Activated B cell treated with CpG ODN at 0.5 μM for 24 hours (primary cell): ENCODE results near the gene ARHGEF17. TPM values are rescaled to one million over a fixed set of nuclear protein-coding genes. Genes with fewer than 3 reads are reported as not detected.

Source experiments
- ATAC-seq: fragments of 200-7000 bp; cut with Tn5 transposase; one replicate; pipeline ENCODE4 v1.10.0; 2021; ENCODE audit warnings: low read depth, mild to moderate bottlenecking, moderate library complexity
- CTCF ChIA-PET: fragments of 350-600 bp; sonication (Branson Sonifier 250); formaldehyde crosslinking; loops from one replicate; lab custom pipeline; 2021; ENCODE audit warnings: antibody characterized with exemption; lab: Charles Lee
- POLR2A ChIA-PET: fragments of 350-600 bp; sonication (Branson Sonifier 250); formaldehyde crosslinking; loops from one replicate; lab custom pipeline; 2021; ENCODE audit warnings: antibody characterized with exemption; lab: Charles Lee
- DNase-seq: peaks from one replicate; pipeline ENCODE4 v3.0.0; 2022
- H3K27ac Mint-ChIP-seq: one replicate; pipeline ENCODE4 v1.8.0; 2020; ENCODE audit warnings: mixed read lengths
- H3K27me3 Mint-ChIP-seq: one replicate; pipeline ENCODE4 v1.8.0; 2021; ENCODE audit warnings: mixed read lengths
- H3K36me3 Mint-ChIP-seq: one replicate; pipeline ENCODE4 v1.8.0; 2021; ENCODE audit warnings: low read depth, mixed read lengths
- H3K4me1 Mint-ChIP-seq: one replicate; pipeline ENCODE4 v1.8.0; 2021; ENCODE audit warnings: mixed read lengths
- H3K4me3 Mint-ChIP-seq: one replicate; pipeline ENCODE4 v1.8.0; 2020; ENCODE audit warnings: mild to moderate bottlenecking, mixed read lengths
- H3K9me3 Mint-ChIP-seq: one replicate; pipeline ENCODE4 v1.8.0; 2020; ENCODE audit warnings: mixed read lengths
- CTCF ChIP-seq: fragments of 200-600 bp; IDR thresholded peaks from one replicate; pipeline ENCODE4 v1.8.0; 2022; ENCODE audit warnings: antibody characterized with exemption, mild to moderate bottlenecking
- intact Hi-C: fragments of 100-400 bp; cut with micrococcal nuclease; formaldehyde crosslinking; loops from one replicate; pipeline ENCODE4 v1.15.1; 2024
- total RNA-seq: library from RNA; stranded (reverse); gene quantifications from 2 replicates; pipeline ENCODE4 v1.2.3, GENCODE V29; 2022

The ARHGEF17 gene
- total RNA-seq, 1 donor from 2014 or later = 0.02 TPM

- ATAC-seq (no peak), DNase-seq (no peak)
- no peaks in the 10 kb centered on the region for H3K9me3 Mint-ChIP-seq
- intact Hi-C loops = no loop called here
- ChIA-PET POLR2A (interaction anchor here (0.5 kb wide), 1 partner anchor 144 kb away, joined by 3 read pairs; no protein-coding TSS in a partner anchor), CTCF (interaction anchor here (1.7 to 9.2 kb wide), 3 partner anchors 51 to 258 kb away, joined by 6 to 66 read pairs (median 9); no protein-coding TSS in a partner anchor)
- TF ChIP-seq CTCF = no peak
- no peaks in the 10 kb centered on the region for H3K27me3 Mint-ChIP-seq
- H3K4me3 Mint-ChIP-seq = no peak overlapping the region
- H3K27ac Mint-ChIP-seq = no peak overlapping the region
- peaks cover 4% of the 10 kb centered on the region for H3K4me1 Mint-ChIP-seq
- peaks cover 45% of the 10 kb centered on the region for H3K36me3 Mint-ChIP-seq
These were observed 93.3 kb downstream of the ARHGEF17 start for GRCh38 chr11:73401217-73401923.

GRCh38 chr11:73401924-73402833 is 94.1 kb downstream of the ARHGEF17 start:
- ChIA-PET CTCF (interaction anchor here (1.0 to 9.2 kb wide), 5 partner anchors 13 to 259 kb away, joined by 3 to 66 read pairs (median 6); no protein-coding TSS in a partner anchor), POLR2A (interaction anchor here (0.5 to 1.1 kb wide), 2 partner anchors 14 to 143 kb away, joined by 3 read pairs; no protein-coding TSS in a partner anchor)
- no peak overlapping the region for H3K4me3 Mint-ChIP-seq
- intact Hi-C loops = no loop called here
- peak overlapping the region; percentile 18 for H3K27ac Mint-ChIP-seq
- no peaks in the 10 kb centered on the region for H3K27me3 Mint-ChIP-seq
- H3K9me3 Mint-ChIP-seq = no peaks in the 10 kb centered on the region
- H3K4me1 Mint-ChIP-seq = peaks cover 4% of the 10 kb centered on the region
- H3K36me3 Mint-ChIP-seq = peaks cover 42% of the 10 kb centered on the region
- ATAC-seq (no peak), DNase-seq (no peak)
- no peak for TF ChIP-seq CTCF

GRCh38 chr11:73402834-73403185 is 94.7 kb downstream of the ARHGEF17 start:
- intact Hi-C loops = loop anchor here (1.0 kb wide), 1 partner anchor 258 kb away; no protein-coding TSS in a partner anchor
- peaks cover 4% of the 10 kb centered on the region for H3K4me1 Mint-ChIP-seq
- ChIA-PET CTCF (interaction anchor here (1.0 to 9.2 kb wide), 5 partner anchors 12 to 258 kb away, joined by 3 to 66 read pairs (median 6); no protein-coding TSS in a partner anchor), POLR2A (interaction anchor here (1.1 kb wide), 1 partner anchor 15 kb away, joined by 3 read pairs; no protein-coding TSS in a partner anchor)
- H3K4me3 Mint-ChIP-seq = no peak overlapping the region
- peaks cover 41% of the 10 kb centered on the region for H3K36me3 Mint-ChIP-seq
- peak; percentile 74 for ATAC-seq
- H3K27ac Mint-ChIP-seq = peak overlapping the region; percentile 18
- no peak for DNase-seq
- H3K9me3 Mint-ChIP-seq = no peaks in the 10 kb centered on the region
- no peak for TF ChIP-seq CTCF
- H3K27me3 Mint-ChIP-seq = no peaks in the 10 kb centered on the region

- H3K9me3 Mint-ChIP-seq = no peaks in the 10 kb centered on the region
- intact Hi-C loops = loop anchor here (1.0 kb wide), 1 partner anchor 258 kb away; no protein-coding TSS in a partner anchor
- DNase-seq (no peak), ATAC-seq (no peak)
- H3K27ac Mint-ChIP-seq = peak overlapping the region; percentile 7
- H3K4me1 Mint-ChIP-seq = peaks cover 4% of the 10 kb centered on the region
- no peak overlapping the region for H3K4me3 Mint-ChIP-seq
- H3K36me3 Mint-ChIP-seq = peaks cover 40% of the 10 kb centered on the region
- CTCF ChIA-PET = interaction anchor here (9.2 kb wide), 1 partner anchor 53 kb away, joined by 66 read pairs; no protein-coding TSS in a partner anchor
- TF ChIP-seq CTCF = no peak
- POLR2A ChIA-PET = no interaction called here
- H3K27me3 Mint-ChIP-seq = no peaks in the 10 kb centered on the region
These were observed 95.5 kb downstream of the ARHGEF17 start for GRCh38 chr11:73403541-73403940.
